IPS-20b (cell line): ENCODE measurements around the gene NGEF.
"Not testable (repeated sequence)": the region's sequence is repeated elsewhere in the genome, so short reads cannot be mapped to it uniquely, and the experiment has no call there.

Experiments used
- H3K27ac ChIP-seq: one replicate; pipeline ENCODE4 v1.5.1; 2013; ENCODE audit warnings: low read length
- H3K27me3 ChIP-seq: 2 replicates; pipeline ENCODE4 v1.6.1; 2013; ENCODE audit warnings: mild to moderate bottlenecking, low read length, inconsistent platforms; ENCODE audit not compliant: insufficient read depth
- H3K36me3 ChIP-seq: 2 replicates; pipeline ENCODE4 v1.6.1; 2013; ENCODE audit warnings: low read depth, mild to moderate bottlenecking, inconsistent platforms, low read length, moderate library complexity; ENCODE audit not compliant: insufficient read depth
- H3K4me1 ChIP-seq: 2 replicates; pipeline ENCODE4 v1.6.1; 2013; ENCODE audit warnings: mild to moderate bottlenecking, control low read depth, inconsistent platforms, low read length, moderate library complexity; ENCODE audit not compliant: insufficient read depth
- H3K4me3 ChIP-seq: 2 replicates; pipeline ENCODE4 v1.5.1; 2013; ENCODE audit warnings: mild to moderate bottlenecking, low read length, inconsistent platforms
- H3K9ac ChIP-seq: 2 replicates; pipeline ENCODE4 v1.6.1; 2013; ENCODE audit warnings: low read depth, mild to moderate bottlenecking, inconsistent platforms, low read length, moderate library complexity
- H3K9me3 ChIP-seq: 2 replicates; pipeline ENCODE4 v1.6.1; 2013; ENCODE audit warnings: mild to moderate bottlenecking, low read depth, low read length, inconsistent platforms; ENCODE audit not compliant: insufficient read depth

NGEF gene

GRCh38 chr2:232863996-232864395 is 149.1 kb downstream of the NGEF start:
- Histone ChIP-seq H3K9me3 (no peaks in the 10 kb centered on the region), H3K36me3 (peaks cover 11% of the 10 kb centered on the region; the same call in 1 of the 2 replicates), H3K27ac (no peak overlapping the region), H3K9ac (no peak overlapping the region), H3K4me3 (no peak overlapping the region), H3K27me3 (no peaks in the 10 kb centered on the region), H3K4me1 (no peaks in the 10 kb centered on the region)

DNA sequence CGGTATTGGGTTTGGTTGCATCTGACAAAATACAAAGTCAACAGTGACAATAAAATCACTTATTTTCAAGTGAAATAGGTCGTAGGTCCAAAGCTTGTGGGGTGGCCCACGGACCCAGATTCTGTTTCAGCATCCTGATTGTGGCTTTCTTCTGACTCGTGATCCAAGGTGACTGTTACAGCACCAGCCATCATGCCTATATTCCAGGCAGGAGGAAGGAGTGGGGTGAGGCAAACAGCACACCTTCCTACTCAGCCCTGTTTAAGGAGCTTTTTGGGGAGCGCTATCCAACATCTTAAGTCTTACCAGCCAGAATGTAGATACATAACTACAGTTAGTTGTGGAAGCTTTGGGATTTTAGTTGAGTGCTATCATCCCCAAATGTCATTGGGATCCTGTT is 151.7 kb downstream of the NGEF start:
- H3K36me3 ChIP-seq, result peaks cover 35% of the 10 kb centered on the region

GRCh38 chr2:232860593-232861241 is 152.3 kb downstream of the NGEF start:
- no peak overlapping the region for H3K9ac ChIP-seq
- no peaks in the 10 kb centered on the region for H3K4me1 ChIP-seq
- H3K9me3 ChIP-seq, result no peaks in the 10 kb centered on the region
- H3K36me3 ChIP-seq, result peaks cover 41% of the 10 kb centered on the region
- H3K27me3 ChIP-seq, result no peaks in the 10 kb centered on the region
- H3K4me3 ChIP-seq, result no peak overlapping the region
- no peak overlapping the region for H3K27ac ChIP-seq

More for the DNA sequence above, 151.7 kb downstream of the NGEF start:
- no peaks in the 10 kb centered on the region for H3K9me3 ChIP-seq
- H3K27me3 ChIP-seq, result no peaks in the 10 kb centered on the region
- no peak overlapping the region for H3K27ac ChIP-seq
- H3K4me3 ChIP-seq, result no peak overlapping the region
- H3K9ac ChIP-seq, result no peak overlapping the region
- no peaks in the 10 kb centered on the region for H3K4me1 ChIP-seq

DNA sequence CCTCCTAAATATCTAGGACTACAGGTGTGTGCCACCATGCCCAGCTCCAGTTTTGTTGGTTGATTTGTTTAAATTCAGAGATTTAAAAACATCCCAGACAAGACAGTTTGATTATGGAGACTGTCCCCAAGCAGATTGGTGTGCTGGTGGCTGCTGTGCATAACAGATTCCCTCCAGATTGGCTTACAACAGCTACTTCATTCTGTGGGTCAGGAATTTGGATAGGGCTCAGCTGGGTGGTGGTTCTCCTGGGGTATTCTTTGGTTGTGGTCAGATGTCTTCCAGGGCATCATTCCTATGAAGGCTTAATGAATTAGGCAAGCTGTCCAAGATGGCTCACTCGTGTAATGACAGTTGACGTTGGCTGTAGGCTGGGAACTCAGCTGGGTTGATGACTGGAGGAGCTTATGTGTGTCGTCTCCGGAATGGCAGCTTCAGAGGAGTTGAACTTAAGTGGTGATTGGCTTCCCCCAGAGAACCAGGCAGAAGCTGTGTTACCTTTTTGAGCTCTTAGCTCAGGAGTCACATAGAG is 153.6 kb downstream of the NGEF start:
- no peaks in the 10 kb centered on the region for H3K4me1 ChIP-seq
- peaks cover 54% of the 10 kb centered on the region for H3K36me3 ChIP-seq
- no peak overlapping the region for H3K27ac ChIP-seq

GRCh38 chr2:232857158-232857563 is 155.9 kb downstream of the NGEF start:
- peaks cover 61% of the 10 kb centered on the region for H3K36me3 ChIP-seq
- H3K9ac ChIP-seq, result no peak overlapping the region
- H3K9me3 ChIP-seq, result no peaks in the 10 kb centered on the region
- no peak overlapping the region for H3K27ac ChIP-seq
- no peaks in the 10 kb centered on the region for H3K27me3 ChIP-seq
- no peak overlapping the region for H3K4me3 ChIP-seq
- no peaks in the 10 kb centered on the region for H3K4me1 ChIP-seq

More for the DNA sequence above, 153.6 kb downstream of the NGEF start:
- Histone ChIP-seq H3K27me3 (no peaks in the 10 kb centered on the region), H3K4me3 (no peak overlapping the region), H3K9ac (no peak overlapping the region), H3K9me3 (no peaks in the 10 kb centered on the region)

- peaks cover 73% of the 10 kb centered on the region for H3K36me3 ChIP-seq
- H3K4me1 ChIP-seq, result no peaks in the 10 kb centered on the region
- H3K27ac ChIP-seq, result no peak overlapping the region
Measured at GRCh38 chr2:232854082-232854481, 159.0 kb downstream of the NGEF start.

GRCh38 chr2:232852676-232853075 is 160.4 kb downstream of the NGEF start:
- Histone ChIP-seq H3K4me1 (no peaks in the 10 kb centered on the region), H3K27me3 (no peaks in the 10 kb centered on the region), H3K27ac (no peak overlapping the region), H3K9me3 (no peaks in the 10 kb centered on the region), H3K4me3 (no peak overlapping the region), H3K36me3 (peaks cover 75% of the 10 kb centered on the region), H3K9ac (no peak overlapping the region)

More at GRCh38 chr2:232854082-232854481, 159.0 kb downstream of the NGEF start:
- Histone ChIP-seq H3K9ac (no peak overlapping the region), H3K4me3 (no peak overlapping the region), H3K9me3 (no peaks in the 10 kb centered on the region), H3K27me3 (no peaks in the 10 kb centered on the region)

DNA sequence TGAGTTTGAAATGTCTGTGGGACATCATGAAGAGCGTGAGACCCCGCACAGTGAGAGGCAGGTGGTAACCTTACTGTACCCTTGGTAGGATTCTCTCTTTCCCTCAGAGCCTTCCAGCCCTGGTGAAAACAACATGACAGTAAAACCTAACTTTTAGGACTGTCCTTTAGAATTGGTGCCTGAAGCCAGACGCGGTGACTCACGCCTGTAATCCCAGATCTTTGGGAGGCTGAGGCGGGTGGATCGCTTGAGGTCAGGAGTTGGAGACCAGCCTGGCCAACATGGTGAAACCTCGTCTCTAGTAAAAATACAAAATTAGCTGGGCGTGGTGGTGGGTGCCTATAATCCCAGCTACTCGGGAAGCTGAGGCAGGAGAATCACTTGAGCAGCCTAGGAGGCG is 161.0 kb downstream of the NGEF start:
- not testable (repeated sequence) for H3K27ac ChIP-seq, H3K9ac ChIP-seq, H3K9me3 ChIP-seq, H3K4me1 ChIP-seq, H3K27me3 ChIP-seq, H3K4me3 ChIP-seq
- H3K36me3 ChIP-seq, result peaks cover 75% of the 10 kb centered on the region

DNA sequence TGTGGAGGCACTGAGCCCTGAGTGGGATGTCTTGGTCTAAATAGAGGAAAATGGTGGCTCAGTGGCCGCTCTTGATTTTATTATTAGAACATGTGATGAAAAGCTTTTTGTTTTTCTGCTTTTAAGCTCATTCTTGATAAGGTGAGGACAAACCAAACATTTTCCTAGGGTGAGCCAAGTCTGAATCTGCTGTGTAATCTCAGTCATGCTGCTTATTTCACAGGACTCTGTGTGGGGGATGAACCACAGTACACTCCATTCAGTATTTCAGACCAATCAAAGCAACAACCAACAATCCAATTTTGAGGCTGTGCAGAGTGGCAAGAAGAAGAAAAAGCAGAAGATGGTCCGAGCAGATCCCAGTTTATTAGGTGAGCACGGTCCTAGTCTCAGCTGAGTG is 163.0 kb downstream of the NGEF start:
- no peaks in the 10 kb centered on the region for H3K4me1 ChIP-seq
- peaks cover 76% of the 10 kb centered on the region for H3K36me3 ChIP-seq
- no peaks in the 10 kb centered on the region for H3K9me3 ChIP-seq
- H3K4me3 ChIP-seq, result no peak overlapping the region
- H3K9ac ChIP-seq, result no peak overlapping the region
- H3K27ac ChIP-seq, result no peak overlapping the region
- no peaks in the 10 kb centered on the region for H3K27me3 ChIP-seq

DNA sequence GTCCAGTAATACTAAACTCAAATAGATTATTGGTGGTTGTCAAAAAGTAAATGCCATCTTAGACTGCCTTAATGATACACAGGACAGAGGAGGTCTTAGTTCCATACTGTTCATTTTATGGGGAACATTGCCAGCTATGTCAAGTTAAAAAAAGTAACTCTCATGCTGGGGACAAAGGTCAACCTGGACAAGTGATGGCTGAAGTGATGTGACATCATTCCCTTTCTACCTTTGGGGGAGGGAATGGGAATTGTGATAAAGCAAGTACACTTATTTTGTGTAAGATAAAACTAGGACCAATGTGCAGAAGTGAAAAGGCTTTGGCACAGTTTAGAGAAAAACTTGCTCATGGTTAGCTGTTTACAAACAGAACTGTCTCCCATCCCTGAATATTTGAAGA is 167.0 kb downstream of the NGEF start:
- Histone ChIP-seq H3K4me1 (no peaks in the 10 kb centered on the region), H3K4me3 (no peak overlapping the region), H3K36me3 (peaks cover 91% of the 10 kb centered on the region), H3K9ac (no peak overlapping the region), H3K27ac (no peak overlapping the region), H3K9me3 (no peaks in the 10 kb centered on the region), H3K27me3 (no peaks in the 10 kb centered on the region)

- H3K4me3 ChIP-seq, result no peak overlapping the region
- H3K4me1 ChIP-seq, result no peaks in the 10 kb centered on the region
- H3K9ac ChIP-seq, result no peak overlapping the region
- no peaks in the 10 kb centered on the region for H3K27me3 ChIP-seq
- H3K9me3 ChIP-seq, result no peaks in the 10 kb centered on the region
- no peak overlapping the region for H3K27ac ChIP-seq
- H3K36me3 ChIP-seq, result peaks cover 91% of the 10 kb centered on the region
Measured at GRCh38 chr2:232843834-232844233, 169.2 kb downstream of the NGEF start.

- no peaks in the 10 kb centered on the region for H3K9me3 ChIP-seq
- H3K36me3 ChIP-seq, result peaks cover 89% of the 10 kb centered on the region
- no peak overlapping the region for H3K27ac ChIP-seq
- no peak overlapping the region for H3K9ac ChIP-seq
- H3K4me3 ChIP-seq, result no peak overlapping the region
- H3K27me3 ChIP-seq, result no peaks in the 10 kb centered on the region
- no peaks in the 10 kb centered on the region for H3K4me1 ChIP-seq
Measured at GRCh38 chr2:232842689-232843088, 170.4 kb downstream of the NGEF start.
